Measurements from ENCODE around the gene NCCRP1.
A peak's percentile ranks its signal among the peaks of the same experiment; 100 is the strongest.
"Not testable (repeated sequence)": the region's sequence is repeated elsewhere in the genome, so short reads cannot be mapped to it uniquely, and the experiment has no call there.

The NCCRP1 gene

DNA sequence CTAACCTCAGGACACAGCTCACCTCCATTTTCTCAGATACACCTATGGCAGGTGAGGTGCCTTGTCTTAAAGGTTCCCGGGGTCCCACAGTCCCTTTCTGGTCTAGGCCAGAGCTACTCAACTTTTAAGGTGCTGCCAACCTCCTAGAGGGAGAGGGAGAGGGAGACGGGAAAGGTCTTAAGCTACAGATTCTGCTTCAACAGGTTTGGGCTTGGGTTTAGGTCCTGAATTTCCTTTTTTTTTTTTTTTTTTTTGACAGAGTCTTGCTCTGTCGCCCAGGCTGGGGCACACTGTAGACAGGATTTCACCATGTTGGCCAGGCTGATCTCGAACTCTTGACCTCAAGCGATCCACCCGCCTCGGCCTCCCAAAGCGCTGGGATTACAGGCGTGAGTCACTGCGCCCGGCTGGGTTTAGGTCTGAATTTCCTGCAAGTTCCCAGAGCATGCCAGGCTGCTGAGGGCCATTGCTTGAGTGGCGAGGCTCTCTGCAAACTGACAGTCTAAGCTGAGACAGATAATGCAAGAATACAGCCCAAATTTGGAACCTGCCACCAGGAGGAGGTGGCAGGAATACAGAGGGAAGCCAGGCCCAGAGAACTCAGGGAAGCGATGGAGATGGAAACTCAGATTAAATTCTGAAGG is 15.1 kb downstream of the NCCRP1 start:
- DNase-seq, result no peak

DNA sequence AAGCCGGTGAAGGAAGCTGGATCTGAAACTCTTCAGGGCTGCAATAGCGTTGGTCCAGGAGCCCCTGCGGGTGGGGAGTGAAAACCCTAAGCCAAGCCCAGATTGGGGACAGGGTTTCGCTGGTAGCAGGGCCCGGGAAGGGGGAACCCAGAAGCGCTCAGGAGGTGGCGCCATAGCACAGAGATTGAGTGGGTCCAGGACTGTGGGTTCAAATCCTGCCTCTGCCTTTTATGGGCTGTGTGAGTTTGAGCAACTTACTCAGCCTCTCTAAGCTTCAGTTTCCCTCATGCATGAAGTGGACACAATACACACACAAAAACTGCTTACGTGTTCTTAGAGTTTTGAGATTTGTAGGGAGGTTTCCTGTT is 15.6 kb downstream of the NCCRP1 start:
- no peak for DNase-seq

- DNase-seq, result not testable (repeated sequence)
Measured at GRCh38 chr19:39215323-39215722, 18.6 kb downstream of the NCCRP1 start.

GRCh38 chr19:39217094-39217493 is 20.3 kb downstream of the NCCRP1 start:
- no peak for DNase-seq

DNA sequence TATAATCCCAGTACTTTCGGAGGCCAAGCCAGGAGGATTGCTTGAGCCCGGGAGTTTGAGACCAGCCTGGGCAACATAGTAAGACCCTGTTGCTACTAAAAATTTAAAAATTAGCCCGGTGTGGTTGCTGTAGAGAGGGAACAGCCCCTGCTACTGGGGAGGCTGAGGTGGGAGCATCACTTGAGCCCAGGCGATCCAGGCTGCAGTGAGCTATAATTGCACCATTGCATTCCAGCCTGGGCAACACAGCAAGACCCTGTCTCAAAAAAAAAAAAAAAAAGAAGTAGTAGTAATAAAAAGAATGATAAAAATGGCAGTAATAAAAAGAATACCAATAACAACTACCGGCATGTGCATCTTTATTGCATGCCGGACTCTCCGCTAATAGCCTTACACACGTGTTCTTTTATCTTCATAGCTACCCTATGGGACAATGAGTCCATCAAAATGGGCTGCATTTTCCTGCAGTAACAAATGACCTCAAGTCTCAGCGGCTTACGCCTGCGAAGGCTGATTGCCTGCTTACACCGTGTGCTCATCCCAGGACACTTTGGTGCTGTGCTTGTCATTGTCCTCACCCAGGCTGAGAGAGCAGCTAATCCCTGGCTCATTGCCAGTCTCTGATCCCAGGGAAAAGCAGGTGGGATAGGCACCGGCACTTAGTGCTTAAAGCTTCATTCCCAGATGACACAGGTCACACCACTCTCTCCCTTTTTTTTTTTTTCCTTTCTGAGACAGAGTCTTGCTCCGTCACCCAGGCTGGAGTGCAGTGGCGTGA is 21.7 kb downstream of the NCCRP1 start:
- peak in 1 of 2 experiments; percentile 26 for DNase-seq

GRCh38 chr19:39219108-39219507 is 22.3 kb downstream of the NCCRP1 start:
- DNase-seq, result not testable (repeated sequence)

DNA sequence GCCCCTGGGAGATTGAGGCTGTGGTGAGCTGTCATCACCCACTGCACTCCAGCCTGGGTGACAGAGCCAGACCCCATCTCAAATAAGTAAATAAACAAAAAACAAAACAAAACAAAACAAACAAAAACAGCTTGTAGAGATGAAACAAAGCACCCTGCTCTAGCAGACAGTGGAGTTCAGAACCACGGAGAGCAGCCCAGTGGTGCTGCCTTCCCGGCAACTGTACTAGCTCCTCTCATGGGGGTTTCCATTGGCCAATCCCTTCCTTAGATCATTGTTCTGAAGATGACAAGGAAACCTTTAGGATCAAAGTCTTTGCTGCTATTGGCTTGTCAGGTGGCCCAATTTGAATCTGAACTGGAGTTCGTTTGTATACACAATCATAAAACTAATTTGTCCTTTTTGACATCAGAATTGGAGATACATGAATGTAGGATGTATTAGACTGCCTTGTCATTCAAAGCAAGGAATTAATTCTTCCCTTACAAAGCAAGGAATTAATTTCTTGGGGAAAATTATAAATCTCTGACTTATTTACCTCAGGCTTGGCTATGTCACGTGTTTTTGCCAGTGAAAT is 27.0 kb downstream of the NCCRP1 start:
- DNase-seq, result no peak

DNA sequence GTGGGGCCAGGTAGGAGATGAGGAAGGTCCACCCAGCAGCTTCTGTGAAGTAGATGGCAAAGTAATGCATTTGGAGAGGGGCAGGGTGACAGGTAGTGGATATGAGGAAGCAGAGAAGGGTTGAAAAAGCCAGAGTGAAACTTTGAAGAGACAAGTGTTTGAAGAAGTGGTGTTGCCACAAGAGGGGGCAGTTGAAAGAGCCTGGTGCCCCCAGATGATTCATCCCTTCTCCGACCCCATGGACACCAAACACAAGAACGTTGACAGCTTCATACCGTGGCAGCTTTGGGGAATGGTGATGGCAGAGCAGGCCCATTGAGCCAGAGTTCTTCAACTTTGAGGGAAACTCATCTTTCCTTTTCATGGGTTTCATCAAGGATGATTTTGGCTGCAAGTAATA is 28.1 kb downstream of the NCCRP1 start:
- DNase-seq, result no peak

DNA sequence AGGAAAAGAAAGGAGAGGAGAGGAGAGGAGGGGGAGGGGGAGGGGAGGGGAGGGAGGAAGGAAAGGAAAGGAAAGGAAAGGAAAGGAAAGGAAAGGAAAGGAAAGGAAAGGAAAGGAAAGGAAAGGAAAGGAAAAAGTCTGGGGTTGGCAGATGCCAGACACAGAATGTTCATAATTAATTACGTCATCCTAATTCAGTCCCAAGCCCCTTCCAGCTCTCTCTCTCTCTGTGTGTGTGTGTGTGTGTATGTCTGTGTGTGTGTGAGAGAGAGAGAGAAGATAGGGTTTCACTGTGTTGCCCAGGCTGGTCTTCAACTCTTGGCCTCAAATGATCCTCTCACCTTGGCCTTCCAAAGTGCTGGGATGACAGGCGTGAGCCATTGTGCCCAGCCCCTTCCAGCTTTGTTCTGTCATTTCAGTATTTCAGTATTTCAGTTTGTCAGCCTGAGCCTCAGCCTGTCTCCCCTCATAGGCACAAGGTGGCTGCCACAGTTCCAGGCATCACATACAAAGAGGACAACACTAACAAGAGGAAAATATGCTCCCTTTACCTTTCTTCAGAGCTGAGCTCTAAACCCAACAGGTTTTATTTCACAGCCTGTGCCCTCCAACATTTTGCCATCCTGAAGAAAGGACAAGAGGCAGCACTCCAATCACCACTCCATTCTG is 33.5 kb downstream of the NCCRP1 start:
- DNase-seq, result no peak

GRCh38 chr19:39232708-39233107 is 35.9 kb downstream of the NCCRP1 start:
- DNase-seq, result no peak

- DNase-seq, result no peak
Measured at GRCh38 chr19:39236527-39236926, 39.8 kb downstream of the NCCRP1 start.

GRCh38 chr19:39237200-39238184 is 40.7 kb downstream of the NCCRP1 start:
- peak; percentile 70 to 83 for DNase-seq

DNA sequence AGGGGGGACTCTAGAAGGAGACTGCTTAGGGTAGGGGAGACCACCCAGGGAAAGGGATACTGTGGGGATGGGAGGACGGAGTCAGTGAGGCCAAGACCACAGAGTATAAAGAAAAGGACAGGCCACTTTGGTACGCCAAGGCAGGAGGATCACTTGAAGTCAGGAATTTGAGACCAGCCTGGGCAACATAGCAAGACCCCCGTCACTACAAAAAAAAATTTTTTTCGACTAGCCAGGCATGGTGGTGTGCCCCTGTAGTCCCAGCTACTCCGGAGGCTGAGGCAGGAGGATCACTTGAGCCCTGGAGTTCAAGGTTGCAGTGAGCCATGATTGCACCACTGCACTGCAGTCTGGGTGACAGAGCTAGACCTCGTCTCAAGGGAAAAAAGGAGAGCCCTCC is 41.4 kb downstream of the NCCRP1 start:
- no peak for DNase-seq

DNA sequence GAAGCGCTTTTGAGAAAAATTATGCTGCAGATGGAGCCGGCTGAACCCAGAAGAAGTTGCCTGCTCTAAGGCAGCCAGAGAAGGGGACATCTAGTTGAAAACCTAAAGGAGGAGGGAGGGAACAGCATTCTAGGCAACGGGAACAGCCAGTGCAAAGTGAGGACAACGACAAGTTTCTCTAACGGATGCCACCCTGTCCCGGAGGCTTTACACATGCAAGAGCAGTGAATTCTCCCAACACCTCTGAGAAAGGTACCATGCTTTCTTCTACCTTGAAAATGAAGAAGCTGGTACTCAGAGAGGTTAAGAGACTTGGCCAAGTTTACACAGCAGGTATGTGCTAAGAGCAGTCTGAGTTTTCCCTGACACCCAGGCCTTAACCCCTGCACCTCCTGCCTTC is 42.2 kb downstream of the NCCRP1 start:
- DNase-seq, result no peak

DNA sequence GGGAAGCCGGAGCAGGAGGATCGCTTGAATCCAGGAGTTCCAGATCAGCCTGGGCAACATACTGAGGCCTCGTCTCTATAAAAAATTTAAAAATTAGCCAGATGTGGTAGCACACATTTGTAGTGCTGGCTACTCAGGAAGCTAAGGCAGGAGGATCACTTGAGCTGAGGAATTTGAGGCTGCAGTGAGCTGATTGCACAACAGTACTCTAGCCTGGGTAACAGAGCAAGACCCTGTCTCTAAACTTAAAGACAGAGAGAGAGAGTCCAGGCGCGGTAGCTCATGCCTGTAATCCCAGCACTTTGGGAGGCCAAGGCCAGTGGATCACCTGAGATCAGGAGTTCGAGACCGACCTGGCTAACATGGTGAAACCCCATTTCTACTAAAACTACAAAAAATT is 43.7 kb downstream of the NCCRP1 start:
- DNase-seq, result no peak

- DNase-seq, result not testable (repeated sequence)
Measured at GRCh38 chr19:39243741-39244140, 47.0 kb downstream of the NCCRP1 start.

GRCh38 chr19:39244410-39245100 is 47.8 kb downstream of the NCCRP1 start, which contains the start of gene IFNL3:
IFNL3 (minus strand) TSS chr19:39245006; CDS start chr19:39244967, 39 bp downstream.
- not testable (repeated sequence) for DNase-seq

DNA sequence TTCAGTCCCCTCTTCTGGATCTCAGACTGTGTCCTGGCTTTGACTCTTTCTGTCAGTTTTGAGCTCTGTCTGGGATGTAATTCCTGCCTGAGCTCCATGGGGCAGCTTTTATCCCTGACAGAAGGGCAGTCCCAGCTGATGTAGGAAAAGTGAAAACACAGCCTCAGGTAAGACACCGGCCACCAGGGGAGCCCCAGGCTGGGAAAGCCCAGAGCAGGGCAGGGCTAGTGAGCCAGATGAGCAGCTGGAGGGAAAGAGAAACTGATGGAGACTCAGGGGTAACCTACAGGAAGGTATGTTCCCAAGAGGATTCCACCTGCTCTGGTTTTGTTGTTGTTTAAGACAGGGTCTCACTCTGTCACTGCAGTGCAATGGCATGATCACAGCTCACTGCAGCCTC is 48.4 kb downstream of the NCCRP1 start:
- DNase-seq, result not testable (repeated sequence)

DNA sequence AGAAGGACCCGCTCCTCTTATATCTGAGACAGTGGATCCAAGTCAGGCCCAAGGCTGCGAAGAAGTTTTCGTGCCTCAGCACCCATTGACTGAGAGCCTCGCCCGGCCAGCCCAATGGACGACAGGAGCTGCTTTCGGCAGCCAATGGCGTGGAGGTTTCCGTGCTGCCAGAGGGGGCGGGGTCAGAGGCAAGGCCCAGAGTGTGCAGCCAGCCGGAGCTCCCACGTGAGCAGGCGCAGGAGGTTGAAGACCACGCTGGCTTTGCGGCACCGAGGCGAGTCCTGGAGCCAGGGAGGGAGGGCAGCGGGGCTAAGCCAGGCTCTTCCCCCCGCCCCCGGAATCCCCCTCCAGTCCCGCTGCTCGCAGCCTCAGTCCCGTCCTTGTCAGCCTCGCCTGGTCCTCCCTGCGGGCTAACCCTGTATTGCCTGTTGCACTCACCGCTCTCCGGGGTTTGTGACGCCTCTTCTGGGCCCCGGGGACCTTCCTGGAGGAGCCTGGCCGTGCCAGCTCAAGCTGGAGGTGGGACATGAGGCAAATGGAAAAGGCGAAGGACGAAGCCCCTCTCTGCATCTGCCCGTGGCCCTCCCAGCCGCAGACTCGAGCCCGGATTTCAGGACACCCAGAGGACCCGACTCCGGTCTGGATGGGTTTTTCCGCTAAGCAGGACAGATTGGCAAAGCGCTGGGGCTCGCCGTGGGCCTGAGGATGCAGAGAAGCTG is 50.3 kb downstream of the NCCRP1 start:
- DNase-seq, result peak in 1 of 2 experiments; percentile 18

- no peak for DNase-seq
Measured at GRCh38 chr19:39247701-39248664, 51.2 kb downstream of the NCCRP1 start.

Data from SHP77 (cell line).